ENCODE measurements around the gene CHMP4B. TPM values are rescaled to one million over a fixed set of nuclear protein-coding genes. Genes with fewer than 3 reads are reported as not detected.
A peak's percentile ranks its signal among the peaks of the same experiment; 100 is the strongest.

The CHMP4B gene
- total RNA-seq, 1 experiment from 2014 or later = 151 TPM

GRCh38 chr20:33851842-33852466 is 40.8 kb downstream of the CHMP4B start:
- in situ Hi-C loops (cut with HindIII; ENCODE audit: low pct_unique_long_range_greater_than_20kb, low sequenced_read_pairs) = no loop called here
- no peak for DNase-seq (ENCODE audit: low read depth)

GRCh38 chr20:33852626-33853506 is 41.7 kb downstream of the CHMP4B start:
- DNase-seq (ENCODE audit: low read depth) = no peak
- in situ Hi-C loops (cut with HindIII; ENCODE audit: low pct_unique_long_range_greater_than_20kb, low sequenced_read_pairs) = no loop called here

DNA sequence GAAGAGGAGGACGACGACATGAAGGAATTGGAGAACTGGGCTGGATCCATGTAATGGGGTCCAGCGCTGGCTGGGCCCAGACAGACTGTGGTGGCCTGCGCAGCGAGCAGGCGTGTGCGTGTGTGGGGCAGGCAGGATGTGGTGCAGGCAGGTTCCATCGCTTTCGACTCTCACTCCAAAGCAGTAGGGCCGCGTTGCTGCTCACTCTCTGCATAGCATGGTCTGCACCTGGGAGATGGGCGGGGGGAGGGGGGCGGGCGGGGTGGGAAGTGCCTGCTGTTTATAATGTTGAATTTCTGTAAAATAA is 42.3 kb downstream of the CHMP4B start:
- DNase-seq (ENCODE audit: low read depth) = no peak
- in situ Hi-C loops (cut with HindIII; ENCODE audit: low pct_unique_long_range_greater_than_20kb, low sequenced_read_pairs) = no loop called here

GRCh38 chr20:33857722-33858563 is 46.8 kb downstream of the CHMP4B start:
- in situ Hi-C loops (cut with HindIII; ENCODE audit: low pct_unique_long_range_greater_than_20kb, low sequenced_read_pairs) = no loop called here
- DNase-seq (ENCODE audit: low read depth) = no peak

DNA sequence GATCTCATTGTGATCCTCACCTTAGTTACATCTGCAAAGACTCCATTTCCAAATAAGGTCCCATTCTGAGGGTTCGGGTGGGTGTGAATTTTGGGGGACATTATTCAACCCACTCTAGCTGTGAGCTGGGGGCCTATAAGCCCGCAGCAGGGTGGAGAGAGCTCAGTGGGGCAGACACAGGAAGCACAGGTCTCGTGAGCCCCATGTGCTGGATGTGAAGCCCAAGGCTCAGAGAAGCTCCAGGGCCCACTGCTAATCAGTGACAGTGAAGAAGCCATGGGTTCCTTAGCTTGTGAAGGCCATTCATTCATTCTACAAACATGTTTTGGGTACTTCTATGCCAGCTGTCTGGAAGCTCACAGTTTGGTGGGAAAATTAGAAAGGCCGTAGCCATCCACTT is 47.5 kb downstream of the CHMP4B start:
- in situ Hi-C loops (cut with HindIII; ENCODE audit: low pct_unique_long_range_greater_than_20kb, low sequenced_read_pairs) = no loop called here

DNA sequence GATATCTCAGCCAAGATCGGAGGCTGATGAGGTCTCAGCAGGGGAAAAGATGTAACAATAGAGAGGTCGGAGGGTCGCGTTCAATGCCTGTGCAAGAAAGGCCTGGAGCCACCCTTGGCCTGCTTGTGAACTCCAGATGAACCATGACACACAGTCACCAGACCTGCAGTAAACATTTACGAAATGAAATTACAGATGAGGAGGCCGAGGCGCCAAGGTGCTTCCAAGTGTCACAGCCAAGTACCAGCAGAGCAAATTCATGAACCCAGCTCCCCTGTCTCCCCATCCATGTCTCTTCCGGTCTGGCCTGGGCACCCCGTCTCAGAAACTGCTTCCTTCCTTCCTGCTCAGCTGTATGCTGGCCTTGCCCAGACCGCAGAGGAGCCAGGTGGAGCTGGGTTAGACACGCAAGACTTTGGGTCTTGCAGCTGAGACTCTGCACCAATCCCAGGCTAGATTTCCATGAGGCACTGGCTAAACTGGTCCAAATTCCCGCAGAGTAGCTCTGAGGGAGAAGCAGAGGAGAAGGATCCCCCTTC is 48.1 kb downstream of the CHMP4B start:
- peak; percentile 47 for DNase-seq (ENCODE audit: low read depth)
- in situ Hi-C loops (cut with HindIII; ENCODE audit: low pct_unique_long_range_greater_than_20kb, low sequenced_read_pairs) = no loop called here

More for the DNA sequence above, 47.5 kb downstream of the CHMP4B start:
- DNase-seq (ENCODE audit: low read depth) = peak; percentile 9

GRCh38 chr20:33859751-33860150 is 48.6 kb downstream of the CHMP4B start:
- in situ Hi-C loops (cut with HindIII; ENCODE audit: low pct_unique_long_range_greater_than_20kb, low sequenced_read_pairs) = no loop called here

DNA sequence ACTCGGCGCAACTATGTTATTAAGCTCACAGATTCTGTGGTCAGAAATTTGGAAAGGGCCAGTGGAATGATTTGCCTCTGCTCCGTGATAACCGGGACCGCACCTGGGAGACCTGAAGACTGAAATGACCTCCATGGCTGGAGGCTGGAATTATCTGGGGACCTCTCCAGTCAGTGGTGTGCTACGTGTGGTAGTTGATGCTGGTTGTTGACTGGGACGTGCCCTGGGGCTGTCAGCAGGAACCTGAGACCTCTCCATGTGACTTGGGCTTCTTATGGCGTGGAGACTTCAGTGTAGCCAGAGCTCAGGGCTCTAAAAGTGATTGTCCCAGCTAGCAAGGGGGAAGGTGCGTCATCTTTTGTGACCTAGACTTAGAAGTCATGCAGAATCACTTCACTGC is 50.3 kb downstream of the CHMP4B start:
- in situ Hi-C loops (cut with HindIII; ENCODE audit: low pct_unique_long_range_greater_than_20kb, low sequenced_read_pairs) = no loop called here
- no peak for DNase-seq (ENCODE audit: low read depth)

More at GRCh38 chr20:33859751-33860150, 48.6 kb downstream of the CHMP4B start:
- DNase-seq (ENCODE audit: low read depth) = no peak

DNA sequence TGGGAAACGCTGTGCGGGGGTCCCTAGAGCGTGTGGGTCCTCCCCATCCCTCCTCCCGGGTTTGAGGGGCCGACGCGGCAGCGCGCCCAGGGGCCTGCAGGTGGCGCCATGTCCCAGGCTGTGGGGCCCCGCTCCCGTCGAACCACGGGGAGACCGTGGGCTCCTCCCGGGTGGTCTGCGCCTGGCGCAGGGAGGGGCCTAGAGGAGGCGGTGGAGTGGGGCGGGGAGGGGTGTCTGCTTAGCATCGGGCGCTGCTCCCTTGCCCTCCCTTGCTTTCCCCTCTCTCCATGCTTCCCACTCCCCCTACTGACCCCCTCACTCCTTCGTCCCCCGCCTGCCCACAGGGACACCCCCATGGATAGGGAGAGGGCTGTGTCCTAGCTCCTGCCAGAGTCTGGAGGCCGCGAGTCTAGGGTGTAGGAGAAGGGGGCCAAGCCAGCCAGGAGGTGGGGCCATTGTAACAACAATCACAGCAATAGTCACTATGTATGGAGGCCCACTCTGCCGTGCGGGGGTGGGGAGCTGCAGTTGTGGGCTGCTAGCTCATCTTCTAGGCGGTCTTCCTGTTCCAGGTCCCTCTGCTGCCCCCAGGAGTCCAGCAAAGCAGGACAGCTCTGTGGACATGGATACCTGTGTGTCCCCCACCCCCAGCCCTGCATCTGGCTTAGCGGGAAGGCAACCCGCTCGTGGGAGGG is 51.7 kb downstream of the CHMP4B start:
- in situ Hi-C loops (cut with HindIII; ENCODE audit: low pct_unique_long_range_greater_than_20kb, low sequenced_read_pairs) = no loop called here
- no peak for DNase-seq (ENCODE audit: low read depth)

- no peak for DNase-seq (ENCODE audit: low read depth)
- in situ Hi-C loops (cut with HindIII; ENCODE audit: low pct_unique_long_range_greater_than_20kb, low sequenced_read_pairs) = no loop called here
These were observed 52.5 kb downstream of the CHMP4B start for GRCh38 chr20:33863440-33864323.

GRCh38 chr20:33864324-33864963 is 53.3 kb downstream of the CHMP4B start:
- DNase-seq (ENCODE audit: low read depth) = no peak
- in situ Hi-C loops (cut with HindIII; ENCODE audit: low pct_unique_long_range_greater_than_20kb, low sequenced_read_pairs) = no loop called here

GRCh38 chr20:33865761-33866370 is 54.7 kb downstream of the CHMP4B start:
- no peak for DNase-seq (ENCODE audit: low read depth)
- in situ Hi-C loops (cut with HindIII; ENCODE audit: low pct_unique_long_range_greater_than_20kb, low sequenced_read_pairs) = no loop called here

DNA sequence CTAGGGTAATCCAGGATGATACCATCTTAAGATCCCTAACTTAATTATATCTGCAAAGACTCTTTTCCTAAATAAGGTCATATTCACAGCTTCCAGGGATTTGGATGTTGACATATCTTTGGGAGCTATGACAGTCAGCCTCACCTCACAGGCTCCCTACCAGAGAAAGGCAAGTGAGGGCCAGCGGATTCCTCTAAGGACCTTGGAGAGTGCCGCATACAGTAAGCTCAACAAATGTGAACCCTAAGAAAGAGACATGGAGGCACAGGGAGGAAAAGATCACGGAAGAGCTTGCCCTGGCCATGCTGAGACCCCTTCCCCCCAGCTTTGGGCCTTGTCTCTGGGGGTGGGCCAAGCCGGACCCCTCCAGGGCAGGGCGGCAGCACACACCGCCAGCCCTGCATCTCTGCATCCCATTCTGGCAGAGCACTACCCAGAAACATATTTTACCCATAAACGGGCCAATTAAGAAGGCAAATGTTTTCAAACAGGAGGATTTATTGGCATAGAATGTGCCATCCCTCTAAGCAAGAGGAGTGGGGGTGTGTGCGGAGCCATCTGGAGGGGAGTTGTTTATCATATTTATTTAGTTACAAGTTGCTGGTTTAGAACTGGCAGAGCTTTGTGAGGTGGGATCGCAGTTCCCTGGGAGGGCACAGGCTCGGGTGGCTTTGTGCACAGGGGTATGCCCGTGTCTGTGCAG is 55.4 kb downstream of the CHMP4B start:
- no peak for DNase-seq (ENCODE audit: low read depth)
- in situ Hi-C loops (cut with HindIII; ENCODE audit: low pct_unique_long_range_greater_than_20kb, low sequenced_read_pairs) = no loop called here

DNA sequence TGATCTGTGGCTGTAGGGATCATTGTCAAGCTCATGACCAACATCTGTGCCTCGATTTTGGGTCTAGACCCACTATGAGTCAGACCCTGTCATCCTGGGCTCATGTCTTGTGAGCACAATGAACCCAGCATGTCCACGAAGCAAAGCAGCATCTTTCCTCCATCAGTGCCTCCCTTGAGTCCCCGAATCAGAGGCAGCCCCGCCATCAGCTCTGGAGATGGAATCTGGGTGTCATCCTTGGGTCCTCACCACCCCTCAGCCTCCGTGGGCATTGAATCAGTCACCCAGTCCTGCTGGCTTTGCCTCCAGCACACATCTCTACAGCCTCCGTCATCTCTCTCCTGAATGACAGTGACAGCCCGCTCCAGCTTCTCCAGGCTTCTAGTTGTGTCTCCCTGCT is 56.9 kb downstream of the CHMP4B start:
- no peak for DNase-seq (ENCODE audit: low read depth)
- in situ Hi-C loops (cut with HindIII; ENCODE audit: low pct_unique_long_range_greater_than_20kb, low sequenced_read_pairs) = no loop called here

DNA sequence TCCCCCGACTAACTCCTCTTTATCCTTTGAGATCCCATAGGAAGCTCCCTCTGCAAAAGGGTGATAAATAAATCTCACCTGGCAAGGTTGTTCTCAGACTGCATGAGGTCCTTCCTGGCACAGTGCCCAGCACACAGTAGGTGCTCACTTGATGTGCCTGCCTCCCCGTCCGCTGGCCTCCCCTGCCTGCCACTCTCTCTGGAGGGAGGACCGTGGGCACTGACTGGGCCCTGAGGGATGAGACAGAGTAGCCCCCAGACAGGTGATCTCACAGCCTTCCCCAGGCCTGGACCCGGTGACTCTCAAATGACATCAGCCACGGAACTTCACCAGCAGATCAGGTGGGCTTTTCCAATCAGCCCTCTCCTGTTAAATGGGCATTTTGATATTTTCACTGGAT is 57.4 kb downstream of the CHMP4B start:
- in situ Hi-C loops (cut with HindIII; ENCODE audit: low pct_unique_long_range_greater_than_20kb, low sequenced_read_pairs) = no loop called here
- DNase-seq (ENCODE audit: low read depth) = no peak

- in situ Hi-C loops (cut with HindIII; ENCODE audit: low pct_unique_long_range_greater_than_20kb, low sequenced_read_pairs) = no loop called here
These were observed 58.1 kb downstream of the CHMP4B start for GRCh38 chr20:33869283-33869682.

More at GRCh38 chr20:33869283-33869682, 58.1 kb downstream of the CHMP4B start:
- no peak for DNase-seq (ENCODE audit: low read depth)
